K562 (cell line): Measurements from ENCODE around the gene CEP170. TPM values are rescaled to one million over a fixed set of nuclear protein-coding genes. Genes with fewer than 3 reads are reported as not detected.

Experiments used
- CBX8 ChIP-seq: fragments of 200-600 bp; sonication (generic); IDR thresholded peaks from 2 replicates; pipeline ENCODE4 v1.6.1; 2012; ENCODE audit warnings: borderline replicate concordance, mixed run types, low read depth, mild to moderate bottlenecking, moderate library complexity, mixed read lengths, low read length, control low read depth, inconsistent platforms; ENCODE audit not compliant: poor library complexity, severe bottlenecking; ENCODE audit errors: extremely low read depth
- DNMT1 ChIP-seq: fragments of 450-650 bp; IDR thresholded peaks from 2 replicates; pipeline ENCODE4 v1.6.1; 2016; ENCODE audit warnings: antibody characterized with exemption, mild to moderate bottlenecking
- FOXA3 ChIP-seq, 2 experiments: fragments of 450-650 bp in 1 of 2; sonication (generic) in 1 of 2; formaldehyde crosslinking; IDR thresholded peaks in 1 of 2; conservative IDR thresholded peaks in 1 of 2; 2 replicates each; pipeline versions ENCODE4 v1.4.0 to v1.8.0; 2020 to 2022; ENCODE audit warnings: mild to moderate bottlenecking in 2 of 2, missing genetic modification reagents in 1 of 2
- FOXM1 ChIP-seq, 2 experiments: fragments of 450-650 bp in 1 of 2; sonication (generic) in 1 of 2; formaldehyde crosslinking in 1 of 2; IDR thresholded peaks; 2 replicates each; pipeline versions ENCODE4 v1.6.1 to v1.9.0; 2017 to 2022; ENCODE audit warnings: low read depth in 2 of 2, mild to moderate bottlenecking in 2 of 2, missing genetic modification reagents in 1 of 2, moderate library complexity in 1 of 2
- HMG20A ChIP-seq: fragments of 450-650 bp; formaldehyde crosslinking; conservative IDR thresholded peaks from 2 replicates; pipeline ENCODE4 v1.4.0; 2020; ENCODE audit warnings: mild to moderate bottlenecking, mixed read lengths
- MBD2 ChIP-seq: sonication (generic); IDR thresholded peaks from 2 replicates; pipeline ENCODE4 v1.6.1; 2016; ENCODE audit warnings: low read depth, borderline replicate concordance
- MYBL2 ChIP-seq, 2 experiments: fragments of 450-650 bp in 1 of 2; sonication (generic) in 1 of 2; formaldehyde crosslinking in 1 of 2; IDR thresholded peaks; 2 replicates each; pipeline versions ENCODE4 v1.6.1 to v1.8.1; 2017 to 2022; ENCODE audit warnings: borderline replicate concordance in 1 of 2, inconsistent platforms in 1 of 2, low read depth in 1 of 2, mild to moderate bottlenecking in 1 of 2, missing genetic modification reagents in 1 of 2, moderate library complexity in 1 of 2
- PURB ChIP-seq: sonication (generic); formaldehyde crosslinking; IDR thresholded peaks from 2 replicates; pipeline ENCODE4 v1.9.0; 2021; ENCODE audit warnings: low read depth, mild to moderate bottlenecking, missing genetic modification reagents
- RERE ChIP-seq: sonication (generic); formaldehyde crosslinking; IDR thresholded peaks from 2 replicates; pipeline ENCODE4 v1.8.0; 2023; ENCODE audit warnings: missing genetic modification reagents, mild to moderate bottlenecking, borderline replicate concordance
- THAP7 ChIP-seq: fragments of 250-450 bp; sonication (Bioruptor Pico); IDR thresholded peaks from 2 replicates; pipeline ENCODE4 v1.5.0; 2021
- ZKSCAN1 ChIP-seq: fragments of 150-350 bp; IDR thresholded peaks from 2 replicates; pipeline ENCODE4 v1.6.1; 2016; ENCODE audit warnings: low read depth, low read length
- ZNF143 ChIP-seq: sonication (generic); formaldehyde crosslinking; IDR thresholded peaks from 2 replicates; pipeline ENCODE4 v1.9.0; 2022; ENCODE audit warnings: mild to moderate bottlenecking, missing genetic modification reagents
- ZNF174 ChIP-seq: fragments of 250-450 bp; sonication (Bioruptor Pico); IDR thresholded peaks from 2 replicates; pipeline ENCODE4 v1.4.0; 2020; ENCODE audit warnings: mild to moderate bottlenecking
- ZNF449 ChIP-seq: fragments of 250-450 bp; sonication (Bioruptor Pico); IDR thresholded peaks from 2 replicates; pipeline ENCODE4 v1.8.0; 2022; ENCODE audit warnings: moderate library complexity, mild to moderate bottlenecking, inconsistent platforms
- polyA plus RNA-seq, 8 experiments: library from polyadenylated mRNA; depleted of rRNA in 4 of 8; stranded (reverse) in 5 of 8; unstranded in 3 of 8; fragments of >200 nt; fragmentation: Nextera tagmentation in 2 of 8; fragmentation: Illumina TruSeq in 1 of 8; extraction: Ambion mirVana in 2 of 8; extraction: Trizol in 1 of 8; gene quantifications; 2 replicates each; pipeline versions ENCODE4 v1.2.1 to v1.2.3, GENCODE V29; 2011 to 2014; ENCODE audit warnings: inconsistent platforms in 1 of 8, missing spikeins in 1 of 8
- total RNA-seq, 7 experiments: library from RNA; depleted of rRNA in 6 of 7; stranded (reverse); fragments of >200 nt in 6 of 7; fragmentation: Illumina TruSeq in 2 of 7; extraction: Trizol in 2 of 7; gene quantifications; 2 replicates each; pipeline versions ENCODE4 v1.2.1 to v1.2.3, GENCODE V29; 2011 to 2021; ENCODE audit warnings: low replicate concordance in 1 of 7
- TF ChIP-seq, protein P1 (sequence below): sonication (generic); formaldehyde crosslinking; IDR thresholded peaks from 2 replicates; pipeline ENCODE4 v1.8.0; 2022; ENCODE audit warnings: missing genetic modification reagents, mild to moderate bottlenecking, borderline replicate concordance

The CEP170 gene
- total and polyA plus RNA-seq, 9 of the 15 experiments (the other 6 are each of a cell fraction or from before 2014, with no cell fraction given): 22.6 to 110 (median 68.5) TPM

DNA sequence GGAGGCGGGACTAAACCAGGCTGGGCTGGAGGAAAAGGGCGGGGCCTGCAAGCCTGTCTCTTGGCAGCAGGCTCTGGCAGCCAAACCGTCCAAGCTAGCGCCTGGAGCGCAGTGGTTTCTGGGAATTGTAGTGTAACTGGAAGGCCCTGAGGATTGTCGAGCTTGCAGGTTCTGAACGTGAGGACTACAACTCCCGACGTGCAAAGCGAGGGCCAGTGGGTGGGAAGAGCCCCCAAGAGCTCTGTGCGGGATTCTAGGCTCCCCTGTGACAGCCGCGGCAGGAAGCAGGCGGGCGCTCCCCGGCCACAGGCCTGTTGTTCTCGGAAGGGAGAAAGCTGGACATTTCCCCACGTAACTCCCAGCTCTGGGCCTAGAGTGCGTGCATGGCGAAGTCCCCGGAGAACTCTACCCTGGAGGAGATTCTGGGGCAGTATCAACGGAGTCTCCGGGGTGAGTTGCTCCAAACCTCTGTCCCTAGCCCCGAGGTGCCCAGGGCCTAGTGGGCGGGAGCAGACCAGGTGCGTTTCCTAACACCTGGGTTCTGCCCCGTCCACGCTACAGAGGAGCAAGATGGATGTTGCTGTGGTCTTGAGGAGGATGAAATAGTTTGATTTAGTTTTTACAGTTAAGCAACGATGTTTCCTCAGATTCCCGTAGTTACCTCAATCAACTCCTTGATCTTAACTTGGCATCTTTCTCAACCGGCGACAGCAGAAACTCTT lies 871 bp upstream of the CEP170 start, which contains the start of gene SDCCAG8 (continued):
- TF ChIP-seq CBX8 (no peak), THAP7 (no peak), FOXA3 (CRISPR knock-in tag; conservative IDR thresholded peaks at IDR 0.05 in 1 of 2, IDR thresholded peaks at IDR 0.05 in 1 of 2) (no peak), ZNF143 (CRISPR knock-in tag) (peak; percentile 91), RERE (CRISPR knock-in tag) (no peak), HMG20A (CRISPR knock-in tag) (no peak), ZKSCAN1 (peak; percentile 8; the same call in 1 of the 2 replicates), FOXM1 (IDR thresholded peaks at IDR 0.05; ENCODE audit: low read depth) (no peak), FOXM1 (CRISPR knock-in tag; IDR thresholded peaks at IDR 0.05; ENCODE audit: low read depth) (no peak), MBD2 (peak; percentile 64; the same call in 1 of the 2 replicates), MYBL2 (IDR thresholded peaks at IDR 0.05; ENCODE audit: low read depth) (no peak), MYBL2 (CRISPR knock-in tag; IDR thresholded peaks at IDR 0.05; ENCODE audit: borderline replicate concordance) (no peak), ZNF174 (CRISPR knock-in tag) (no peak), ZNF449 (CRISPR knock-in tag) (no peak), DNMT1 (no peak), PURB (no peak)
- TF ChIP-seq, protein P1, sequence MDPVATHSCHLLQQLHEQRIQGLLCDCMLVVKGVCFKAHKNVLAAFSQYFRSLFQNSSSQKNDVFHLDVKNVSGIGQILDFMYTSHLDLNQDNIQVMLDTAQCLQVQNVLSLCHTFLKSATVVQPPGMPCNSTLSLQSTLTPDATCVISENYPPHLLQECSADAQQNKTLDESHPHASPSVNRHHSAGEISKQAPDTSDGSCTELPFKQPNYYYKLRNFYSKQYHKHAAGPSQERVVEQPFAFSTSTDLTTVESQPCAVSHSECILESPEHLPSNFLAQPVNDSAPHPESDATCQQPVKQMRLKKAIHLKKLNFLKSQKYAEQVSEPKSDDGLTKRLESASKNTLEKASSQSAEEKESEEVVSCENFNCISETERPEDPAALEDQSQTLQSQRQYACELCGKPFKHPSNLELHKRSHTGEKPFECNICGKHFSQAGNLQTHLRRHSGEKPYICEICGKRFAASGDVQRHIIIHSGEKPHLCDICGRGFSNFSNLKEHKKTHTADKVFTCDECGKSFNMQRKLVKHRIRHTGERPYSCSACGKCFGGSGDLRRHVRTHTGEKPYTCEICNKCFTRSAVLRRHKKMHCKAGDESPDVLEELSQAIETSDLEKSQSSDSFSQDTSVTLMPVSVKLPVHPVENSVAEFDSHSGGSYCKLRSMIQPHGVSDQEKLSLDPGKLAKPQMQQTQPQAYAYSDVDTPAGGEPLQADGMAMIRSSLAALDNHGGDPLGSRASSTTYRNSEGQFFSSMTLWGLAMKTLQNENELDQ: no peak
